Measurements from ENCODE around the gene EMC10.
A peak's percentile ranks its signal among the peaks of the same experiment; 100 is the strongest.

Gene EMC10

DNA sequence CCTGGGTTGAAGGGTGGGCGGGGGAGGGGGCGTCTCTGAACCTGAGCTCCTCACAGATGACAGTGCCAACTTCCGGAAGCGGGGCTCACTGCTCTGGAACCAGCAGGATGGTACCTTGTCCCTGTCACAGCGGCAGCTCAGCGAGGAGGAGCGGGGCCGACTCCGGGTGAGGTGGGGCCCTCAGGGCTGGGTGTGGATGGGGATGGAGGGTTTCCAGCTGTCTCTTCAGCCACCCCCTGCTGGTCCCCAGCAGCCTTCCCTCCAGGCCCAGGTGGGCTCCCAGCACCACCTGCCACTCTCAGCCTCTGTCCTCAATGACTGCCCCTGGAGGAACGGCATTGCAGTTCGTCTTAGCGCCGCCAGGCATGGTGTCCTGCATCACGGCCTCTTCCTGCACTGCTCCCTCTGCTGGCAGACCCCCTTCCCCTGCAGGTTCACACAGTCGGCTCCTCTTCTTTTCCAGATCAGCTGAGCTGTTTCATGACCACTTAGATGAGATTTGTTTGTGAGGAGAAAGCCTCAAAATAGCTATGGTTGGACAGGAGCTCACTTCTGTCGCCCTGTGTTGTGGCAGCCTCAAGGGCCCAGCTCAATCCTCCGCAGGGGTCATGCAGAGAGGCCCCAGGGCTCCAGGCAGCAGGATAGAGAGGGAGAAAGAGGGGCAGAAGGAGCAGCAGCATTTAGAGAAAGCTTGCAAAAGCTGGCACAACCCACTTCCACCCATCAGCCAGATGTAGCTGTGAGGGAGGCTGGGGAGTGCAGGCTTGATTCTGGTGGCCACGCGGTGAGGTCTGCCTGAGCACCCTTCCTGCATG, 2.8 kb downstream of the EMC10 start:
- DNase-seq (ENCODE audit: low read depth in 2 of 2) = no peak

GRCh38 chr19:50479761-50480251, 3.5 kb downstream of the EMC10 start:
- DNase-seq (ENCODE audit: low read depth in 2 of 2) = no peak

GRCh38 chr19:50480281-50481111, 4.2 kb downstream of the EMC10 start:
- no peak for DNase-seq (ENCODE audit: low read depth in 2 of 2)

GRCh38 chr19:50481351-50482149, 5.2 kb downstream of the EMC10 start:
- no peak for DNase-seq (ENCODE audit: low read depth in 2 of 2)

- no peak for DNase-seq (ENCODE audit: low read depth in 2 of 2)
Measured at GRCh38 chr19:50482271-50482855, 6.1 kb downstream of the EMC10 start.

- DNase-seq (ENCODE audit: low read depth in 2 of 2) = no peak
Measured at GRCh38 chr19:50482916-50483315, 6.6 kb downstream of the EMC10 start.

DNA sequence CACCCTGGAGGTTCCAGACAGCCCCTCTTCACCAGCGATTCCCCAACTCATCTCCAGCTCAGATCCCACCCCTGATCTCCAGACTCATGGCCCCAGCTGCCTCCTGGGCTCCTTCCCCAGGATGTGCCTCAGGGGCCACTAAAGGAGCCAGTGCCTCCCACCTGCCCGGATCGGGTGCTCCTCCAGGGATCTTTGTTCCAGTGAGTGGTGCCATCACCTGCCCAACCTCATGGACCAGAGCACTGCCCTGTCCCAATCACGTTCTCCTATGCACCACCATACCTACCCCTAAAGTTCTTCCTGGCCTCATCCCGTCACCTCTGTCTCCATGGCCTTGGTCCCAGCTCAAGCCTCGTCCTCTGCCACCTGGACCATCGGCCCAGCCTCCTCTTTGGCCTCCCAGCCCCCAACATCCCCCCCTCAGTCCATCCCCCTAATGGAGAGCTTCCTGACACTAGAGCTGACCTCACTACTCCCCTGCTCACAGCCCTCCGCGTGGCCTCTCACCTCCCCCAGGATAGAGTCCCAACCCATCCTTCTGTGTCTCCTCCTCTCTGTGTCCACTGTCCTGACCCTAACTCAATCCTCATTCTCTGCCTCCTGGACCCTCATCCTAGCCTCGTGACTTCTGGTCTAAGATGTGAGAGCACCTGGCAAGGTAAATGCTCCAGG, 9.1 kb downstream of the EMC10 start:
- DNase-seq (ENCODE audit: low read depth in 2 of 2) = no peak

- DNase-seq (ENCODE audit: low read depth in 2 of 2) = peak; percentile 36 to 63
Measured at GRCh38 chr19:50486823-50487515, 10.7 kb downstream of the EMC10 start.

DNA sequence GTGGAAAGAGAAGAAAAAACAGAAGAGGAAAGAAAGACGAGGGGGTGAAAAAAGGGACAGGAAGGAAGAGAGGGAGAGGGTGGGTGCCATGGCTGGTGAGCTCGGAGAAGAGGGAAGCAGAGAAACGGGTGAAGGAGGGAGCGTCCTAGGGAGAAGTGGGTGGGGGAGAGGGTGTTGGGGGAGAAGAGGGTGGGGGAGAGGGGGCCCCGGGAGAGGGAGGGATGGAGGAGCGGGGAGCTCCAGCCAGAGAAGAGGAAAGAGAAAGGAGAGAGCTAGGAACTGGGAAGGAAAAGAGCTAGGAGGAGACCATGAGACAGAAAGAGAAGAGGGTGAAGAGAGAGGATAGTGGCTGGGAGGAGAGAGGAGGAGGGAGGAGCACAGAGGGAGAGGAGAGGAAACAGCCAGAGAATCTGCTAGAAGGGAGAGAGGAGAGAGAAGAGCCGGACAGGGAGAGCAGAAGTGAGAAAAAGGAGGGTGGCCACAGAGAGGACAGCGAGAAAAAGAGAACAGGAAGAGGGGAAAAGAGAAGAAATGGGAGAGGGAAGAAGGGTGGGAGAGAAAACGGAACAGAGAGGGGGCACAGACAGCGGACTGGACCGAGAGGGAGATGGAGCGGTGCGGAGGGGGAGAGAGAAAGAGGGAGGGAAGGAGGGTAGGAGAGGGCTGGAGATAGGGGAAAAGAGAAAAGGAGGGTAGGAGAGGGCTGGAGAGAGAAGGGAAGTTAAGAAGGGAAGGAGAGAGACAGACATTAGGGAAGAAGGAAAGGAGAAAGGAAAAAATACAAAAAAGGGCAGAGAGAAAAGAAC, 12.3 kb downstream of the EMC10 start:
- DNase-seq (ENCODE audit: low read depth in 2 of 2) = no peak

DNA sequence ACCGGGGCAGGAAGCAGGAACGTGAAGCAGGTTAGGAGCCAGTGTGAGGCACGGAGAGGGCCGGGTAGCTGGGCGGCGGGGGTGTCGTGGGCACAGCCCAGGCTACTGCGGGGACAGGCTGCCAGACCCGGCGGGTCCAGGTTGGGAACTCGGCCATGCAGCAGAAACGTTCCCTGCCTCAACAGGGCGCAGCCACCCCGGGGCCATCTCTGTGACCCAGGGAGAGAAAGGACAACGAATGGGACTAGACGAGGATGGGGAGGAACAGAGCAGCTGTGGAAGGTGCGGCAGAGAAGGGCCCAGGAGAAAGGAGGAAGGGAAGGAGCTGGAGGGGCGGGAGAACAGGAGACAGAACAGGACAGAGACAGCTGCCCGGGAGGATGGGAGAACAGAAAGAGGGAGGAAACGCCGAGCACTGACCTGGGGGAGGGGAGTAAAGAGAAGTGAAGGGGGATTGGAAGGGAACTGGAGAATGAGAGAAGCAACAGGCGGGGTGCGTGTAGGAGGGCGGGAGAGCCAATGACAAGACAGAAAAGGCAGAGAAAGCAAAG, 13.2 kb downstream of the EMC10 start:
- no peak for DNase-seq (ENCODE audit: low read depth in 2 of 2)

DNA sequence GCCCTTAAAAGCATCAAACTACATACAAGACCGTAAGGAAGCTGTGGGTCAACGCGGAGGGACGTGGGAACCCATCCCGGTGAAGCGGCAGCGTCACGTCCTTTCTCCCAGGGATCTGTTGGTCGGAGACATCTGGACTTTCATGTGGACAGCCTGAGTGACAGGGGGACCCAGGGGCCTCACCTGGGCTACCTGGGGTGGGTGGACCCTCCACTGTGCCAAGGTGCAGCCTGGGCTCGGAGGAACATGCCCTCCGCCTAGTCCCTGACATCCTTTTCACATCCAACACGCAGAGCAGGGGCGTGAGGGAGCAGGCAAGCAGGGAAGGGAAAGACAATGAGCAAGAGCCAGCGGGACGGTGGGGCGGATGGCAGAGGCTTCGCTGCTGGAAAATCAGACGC, 14.1 kb downstream of the EMC10 start:
- DNase-seq (ENCODE audit: low read depth in 2 of 2) = no peak

DNA sequence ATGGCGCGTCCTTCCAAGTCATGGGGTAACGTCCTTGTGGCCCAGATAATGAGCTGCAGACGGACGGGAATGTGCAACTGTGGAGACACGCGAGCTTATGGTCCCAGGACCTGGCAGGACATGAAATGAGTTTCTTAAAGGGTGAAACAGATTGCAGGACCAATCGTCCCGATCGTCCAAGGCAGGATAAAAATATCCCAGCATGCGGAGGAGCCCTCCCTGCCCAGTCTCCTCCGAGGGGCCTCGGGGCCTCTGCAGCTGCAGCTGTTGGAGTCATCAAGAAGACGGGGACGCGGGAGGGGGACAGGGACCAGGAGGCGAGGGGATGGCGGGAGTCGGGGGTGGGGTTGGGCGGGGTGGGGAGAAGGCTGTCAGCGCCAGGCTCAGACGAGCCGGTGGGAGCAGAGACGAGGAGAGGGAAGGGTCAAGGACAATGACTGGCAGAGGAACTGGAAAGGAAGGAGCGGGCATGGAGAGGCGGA, 14.7 kb downstream of the EMC10 start:
- no peak for DNase-seq (ENCODE audit: low read depth in 2 of 2)

GRCh38 chr19:50492303-50493052, 16.2 kb downstream of the EMC10 start:
- DNase-seq (ENCODE audit: low read depth in 2 of 2) = no peak

DNA sequence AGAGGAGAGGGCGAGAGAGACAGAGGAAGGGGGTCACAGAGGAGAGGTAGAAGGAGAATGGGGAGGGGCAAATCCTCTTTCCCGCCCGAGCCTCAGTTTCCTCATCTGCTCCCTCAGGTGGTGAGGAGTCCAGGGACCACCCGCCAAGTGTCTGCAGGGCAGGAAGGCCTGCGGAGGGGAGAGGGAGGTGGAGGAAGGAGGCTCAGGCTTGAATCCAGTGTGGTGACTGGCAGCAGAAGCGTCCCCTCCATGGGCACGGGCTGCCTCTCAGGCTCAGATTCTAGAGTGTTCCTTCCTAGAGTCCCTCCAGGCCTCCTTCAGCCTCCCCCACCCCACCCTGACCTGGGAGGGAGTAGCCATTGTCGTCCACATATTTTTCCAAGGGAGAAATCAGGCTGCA, 16.9 kb downstream of the EMC10 start:
- no peak for DNase-seq (ENCODE audit: low read depth in 2 of 2)

DNA sequence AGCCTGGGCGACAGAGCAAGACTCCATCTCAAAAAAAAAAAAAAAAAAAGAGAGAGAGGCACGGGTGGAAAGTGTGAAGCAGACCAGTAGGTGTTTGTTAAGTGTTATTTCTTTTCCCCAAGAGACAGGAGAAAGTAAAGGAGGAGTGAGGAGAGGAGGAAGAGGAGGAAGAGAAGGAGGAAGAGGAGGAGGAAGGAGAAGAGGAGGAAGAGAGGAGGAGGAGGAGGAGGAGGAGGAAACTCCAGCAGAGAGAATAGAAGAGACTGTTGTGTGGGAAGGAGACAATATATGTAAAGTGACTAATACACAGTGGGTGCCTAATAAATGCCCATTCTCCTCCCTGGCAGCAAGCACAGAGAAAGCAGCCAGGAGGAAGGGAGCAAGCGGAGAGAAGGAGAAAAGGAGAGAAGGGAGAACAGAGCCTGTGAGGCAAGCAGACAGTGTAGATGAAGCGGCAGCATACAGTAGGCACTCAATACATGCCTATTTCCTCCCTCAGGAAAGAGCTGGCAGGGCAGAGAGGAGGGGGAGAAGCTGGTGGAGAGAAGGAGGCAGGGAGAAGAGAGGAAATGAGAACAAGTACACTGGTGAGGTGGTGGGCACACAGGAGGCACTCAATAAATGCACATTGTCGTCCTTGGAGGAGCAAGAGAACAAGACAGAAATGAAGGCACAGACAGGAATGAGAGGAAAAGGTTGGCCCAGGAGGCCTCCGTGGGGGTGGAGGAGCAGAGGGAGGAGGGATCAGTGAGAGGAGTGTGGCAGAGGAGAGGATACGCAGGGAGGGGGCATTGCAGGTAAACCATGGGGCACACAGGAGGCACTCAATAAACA, 18.1 kb downstream of the EMC10 start:
- DNase-seq (ENCODE audit: low read depth in 2 of 2) = no peak

DNA sequence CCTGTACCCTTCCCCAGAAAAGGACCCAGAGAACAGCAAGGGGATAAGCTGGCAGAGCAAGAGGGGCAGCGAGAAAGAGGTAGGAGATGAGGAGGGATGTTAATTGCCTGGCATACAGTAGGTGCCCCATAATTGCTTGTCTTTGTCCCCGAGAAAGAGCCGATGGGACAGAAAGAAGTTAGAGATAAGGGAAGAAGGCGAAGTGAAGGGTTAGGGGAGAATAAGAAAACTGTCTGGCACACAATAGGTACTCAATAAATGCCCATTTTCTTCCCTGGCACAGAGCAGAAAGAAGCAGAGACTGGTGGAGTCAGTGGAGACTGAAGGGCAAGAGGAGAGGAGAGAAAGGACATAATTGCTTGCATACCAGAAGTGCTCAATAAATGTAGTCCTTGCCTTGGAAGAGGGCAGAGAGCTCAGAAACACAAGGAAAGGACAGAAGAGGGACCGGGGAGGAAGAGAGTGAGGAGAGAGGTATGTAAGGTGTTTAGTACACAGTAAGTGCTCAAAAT, 18.8 kb downstream of the EMC10 start:
- no peak for DNase-seq (ENCODE audit: low read depth in 2 of 2)
